ENCODE measurements around the gene LGALS13. TPM values are rescaled to one million over a fixed set of nuclear protein-coding genes. Genes with fewer than 3 reads are reported as not detected.
"Not testable (repeated sequence)": the region's sequence is repeated elsewhere in the genome, so short reads cannot be mapped to it uniquely, and the experiment has no call there.

The LGALS13 gene
- total and polyA plus RNA-seq, 8 donors: not detected

DNA sequence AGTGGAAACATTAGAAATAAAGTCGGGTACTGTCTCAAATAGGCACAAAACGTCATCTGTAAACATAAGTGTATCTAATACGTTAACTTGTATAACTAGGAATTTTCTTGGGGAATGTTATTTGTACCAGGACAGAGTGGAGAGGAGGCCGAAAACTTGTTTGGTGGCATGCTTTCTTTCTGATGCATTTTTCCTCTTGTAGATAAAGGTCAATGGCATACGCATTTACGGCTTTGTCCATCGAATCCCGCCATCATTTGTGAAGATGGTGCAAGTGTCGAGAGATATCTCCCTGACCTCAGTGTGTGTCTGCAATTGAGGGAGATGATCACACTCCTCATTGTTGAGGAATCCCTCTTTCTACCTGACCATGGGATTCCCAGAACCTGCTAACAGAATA is 4.7 kb downstream of the LGALS13 start:
- no peak for ATAC-seq

GRCh38 chr19:39607561-39607960 is 5.2 kb downstream of the LGALS13 start:
- Histone ChIP-seq H3K36me3 (no peaks in the 10 kb centered on the region), H3K27me3 (no peaks in the 10 kb centered on the region), H3K4me3 (no peak overlapping the region), H3K4me1 (no peaks in the 10 kb centered on the region), H3K27ac (no peak overlapping the region), H3K9me3 (no peaks in the 10 kb centered on the region)
- FAIRE-seq (no peak), DNase-seq (no peak), ATAC-seq (no peak)
- WGBS, 2 donors: 50 to 63% methylated on average over 6 of the region's 6 CpGs
- TF ChIP-seq, protein P1, sequence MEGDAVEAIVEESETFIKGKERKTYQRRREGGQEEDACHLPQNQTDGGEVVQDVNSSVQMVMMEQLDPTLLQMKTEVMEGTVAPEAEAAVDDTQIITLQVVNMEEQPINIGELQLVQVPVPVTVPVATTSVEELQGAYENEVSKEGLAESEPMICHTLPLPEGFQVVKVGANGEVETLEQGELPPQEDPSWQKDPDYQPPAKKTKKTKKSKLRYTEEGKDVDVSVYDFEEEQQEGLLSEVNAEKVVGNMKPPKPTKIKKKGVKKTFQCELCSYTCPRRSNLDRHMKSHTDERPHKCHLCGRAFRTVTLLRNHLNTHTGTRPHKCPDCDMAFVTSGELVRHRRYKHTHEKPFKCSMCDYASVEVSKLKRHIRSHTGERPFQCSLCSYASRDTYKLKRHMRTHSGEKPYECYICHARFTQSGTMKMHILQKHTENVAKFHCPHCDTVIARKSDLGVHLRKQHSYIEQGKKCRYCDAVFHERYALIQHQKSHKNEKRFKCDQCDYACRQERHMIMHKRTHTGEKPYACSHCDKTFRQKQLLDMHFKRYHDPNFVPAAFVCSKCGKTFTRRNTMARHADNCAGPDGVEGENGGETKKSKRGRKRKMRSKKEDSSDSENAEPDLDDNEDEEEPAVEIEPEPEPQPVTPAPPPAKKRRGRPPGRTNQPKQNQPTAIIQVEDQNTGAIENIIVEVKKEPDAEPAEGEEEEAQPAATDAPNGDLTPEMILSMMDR (IDR thresholded peaks at IDR 0.05): no peak
- intact Hi-C loops (cut with DNase I): no loop called here

More for the DNA sequence above, 4.7 kb downstream of the LGALS13 start:
- Histone ChIP-seq H3K4me3 (no peak overlapping the region), H3K36me3 (no peaks in the 10 kb centered on the region), H3K4me1 (no peaks in the 10 kb centered on the region), H3K27ac (no peak overlapping the region), H3K9me3 (no peaks in the 10 kb centered on the region), H3K27me3 (no peaks in the 10 kb centered on the region)
- FAIRE-seq (no peak), DNase-seq (no peak)
- intact Hi-C loops (cut with DNase I): no loop called here
- TF ChIP-seq, protein P1 (IDR thresholded peaks at IDR 0.05): no peak
- 66 to 67% methylated on average over 9 of the region's 9 CpGs for WGBS, 2 donors

GRCh38 chr19:39613597-39613996 is 11.3 kb downstream of the LGALS13 start:
- DNase-seq: no peak
- H3K9me3 ChIP-seq: no peaks in the 10 kb centered on the region
- H3K4me3 ChIP-seq: no peak overlapping the region
- H3K27ac ChIP-seq: no peak overlapping the region
- 47 to 49% methylated on average over 2 of the region's 2 CpGs for WGBS, 2 donors
- intact Hi-C loops (cut with DNase I): no loop called here
- H3K36me3 ChIP-seq: no peaks in the 10 kb centered on the region
- TF ChIP-seq, protein P1 (IDR thresholded peaks at IDR 0.05): no peak
- no peaks in the 10 kb centered on the region for H3K27me3 ChIP-seq
- FAIRE-seq: no peak
- no peaks in the 10 kb centered on the region for H3K4me1 ChIP-seq
- ATAC-seq: no peak

- ATAC-seq: no peak
- Histone ChIP-seq H3K27ac (no peak overlapping the region), H3K27me3 (peaks cover 0 to 4% (median 0%) of the 10 kb centered on the region in 4 donors), H3K4me1 (no peaks in the 10 kb centered on the region), H3K4me3 (no peak overlapping the region), H3K36me3 (no peaks in the 10 kb centered on the region), H3K9me3 (no peaks in the 10 kb centered on the region)
- TF ChIP-seq, protein P1 (IDR thresholded peaks at IDR 0.05): no peak
- FAIRE-seq: no peak
- WGBS, 2 donors: 11 to 37% methylated on average over 1 of the region's 1 CpG
- intact Hi-C loops (cut with DNase I): no loop called here
- DNase-seq: no peak
Measured at GRCh38 chr19:39617745-39618144, 15.4 kb downstream of the LGALS13 start.

DNA sequence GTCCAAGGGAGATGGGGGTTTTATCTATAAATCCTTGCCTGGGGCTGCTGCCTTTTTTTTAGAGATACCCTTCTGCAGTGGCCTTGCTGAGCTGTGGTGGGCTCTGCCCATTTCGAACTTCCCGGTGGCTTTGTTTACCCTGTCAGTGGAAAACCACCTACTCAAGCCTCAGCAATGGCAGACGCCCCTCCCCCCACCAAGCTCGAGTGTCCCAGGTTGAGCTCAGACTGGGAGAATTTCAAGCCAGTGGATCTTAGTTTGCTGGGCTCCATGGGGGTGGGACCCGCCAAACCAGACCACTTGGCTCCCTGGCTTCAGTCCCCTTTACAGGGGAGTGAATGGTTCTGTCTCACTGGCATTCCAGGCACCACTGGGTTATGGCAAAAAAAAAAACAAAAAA is 21.6 kb downstream of the LGALS13 start:
- TF ChIP-seq, protein P1 (IDR thresholded peaks at IDR 0.05): no peak
- H3K4me1 ChIP-seq: no peaks in the 10 kb centered on the region
- DNase-seq: no peak
- no peaks in the 10 kb centered on the region for H3K36me3 ChIP-seq
- no peak for FAIRE-seq
- no peak overlapping the region for H3K27ac ChIP-seq
- no peak for ATAC-seq
- H3K9me3 ChIP-seq: no peaks in the 10 kb centered on the region
- peaks cover 0 to 10% (median 0%) of the 10 kb centered on the region in 4 donors for H3K27me3 ChIP-seq
- 8 to 11% methylated on average over 5 of the region's 5 CpGs for WGBS, 2 donors
- H3K4me3 ChIP-seq: no peak overlapping the region
- intact Hi-C loops (cut with DNase I): no loop called here

DNA sequence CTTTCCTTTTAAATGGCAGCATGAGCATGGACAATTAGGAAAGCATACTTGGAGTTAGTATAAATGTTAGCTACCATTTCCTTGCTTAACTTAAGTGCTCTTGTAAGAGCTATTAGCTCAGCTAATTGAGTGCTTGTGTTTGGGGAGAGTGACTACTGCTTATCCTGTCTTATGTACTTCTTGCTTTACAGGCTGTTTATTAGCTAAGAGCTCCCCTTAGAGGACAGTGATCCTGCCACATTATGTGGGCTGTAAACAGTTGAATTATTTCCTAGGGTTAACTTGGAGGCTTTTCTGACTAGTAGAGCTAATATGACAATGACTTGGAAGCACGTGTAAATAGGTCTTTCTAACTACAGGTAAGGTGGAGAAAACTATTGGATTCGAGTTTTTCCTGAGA is 25.3 kb downstream of the LGALS13 start:
- H3K36me3 ChIP-seq; FAIRE-seq; DNase-seq; ATAC-seq; H3K4me3 ChIP-seq; intact Hi-C loops (cut with DNase I); H3K27me3 ChIP-seq; H3K4me1 ChIP-seq; H3K9me3 ChIP-seq; H3K27ac ChIP-seq: not testable (repeated sequence)
- WGBS, 2 donors: 30 to 45% methylated on average over 2 of the region's 2 CpGs

All from pancreas (tissue), 10 donors.